NK-92 (cell line): ENCODE results near the gene TBC1D28.
"Not testable (repeated sequence)": the region's sequence is repeated elsewhere in the genome, so short reads cannot be mapped to it uniquely, and the experiment has no call there.

Experiments used
- DNase-seq: peaks from one replicate; lab custom pipeline; 2025; ENCODE audit not compliant: unreplicated experiment; lab: John Stamatoyannopoulos, UW

TBC1D28 gene

GRCh38 chr17:18617613-18618012, 26.6 kb downstream of the TBC1D28 start:
- not testable (repeated sequence) for DNase-seq

GRCh38 chr17:18613016-18613415, 31.2 kb downstream of the TBC1D28 start:
- DNase-seq = not testable (repeated sequence)

GRCh38 chr17:18593138-18593537, 51.1 kb downstream of the TBC1D28 start:
- DNase-seq = not testable (repeated sequence)
